H1 (cell line): ENCODE results near the gene SPAG16. TPM values are rescaled to one million over a fixed set of nuclear protein-coding genes. Genes with fewer than 3 reads are reported as not detected.

Experiments
- CTCF ChIA-PET: fragments of 300-600 bp; sonication (Branson Sonifier 250); formaldehyde crosslinking; loops from one replicate; lab custom pipeline; 2021; ENCODE audit not compliant: partially characterized antibody; lab: Charles Lee
- POLR2A ChIA-PET: fragments of 300-600 bp; sonication (Branson Sonifier 250); formaldehyde crosslinking; loops from one replicate; lab custom pipeline; 2021; ENCODE audit warnings: inconsistent platforms; ENCODE audit not compliant: partially characterized antibody; lab: Charles Lee
- DNase-seq, 2 experiments: peaks; one replicate each; pipeline versions ENCODE4 v3.0.0 to v3.0.0-alpha.2; 2010 to 2022; ENCODE audit warnings: low spot score in 2 of 2, low read depth in 1 of 2, mixed read lengths in 1 of 2
- FAIRE-seq: peaks from 2 replicates; lab custom pipeline; 2011; peaks lifted over from hg19 to GRCh38; lab: Jason Lieb, UNC
- H2AFZ ChIP-seq: 2 replicates; pipeline ENCODE4 v1.8.1; 2012; ENCODE audit warnings: low read length, inconsistent platforms
- H2AK5ac ChIP-seq: 2 replicates; pipeline ENCODE4 v1.6.1; 2013; ENCODE audit warnings: low read depth, low read length
- H2BK120ac ChIP-seq: replicated peaks from 2 replicates; pipeline ENCODE3; 2013; ENCODE audit warnings: low read depth, low read length, inconsistent platforms
- H2BK12ac ChIP-seq: 2 replicates; pipeline ENCODE4 v1.6.1; 2013; ENCODE audit warnings: low read depth, low read length
- H2BK15ac ChIP-seq: 2 replicates; pipeline ENCODE4 v1.6.1; 2013; ENCODE audit warnings: low read length
- H2BK20ac ChIP-seq: 2 replicates; pipeline ENCODE4 v1.6.1; 2013; ENCODE audit warnings: low read length
- H2BK5ac ChIP-seq: 2 replicates; pipeline ENCODE4 v1.6.1; 2013; ENCODE audit warnings: low read depth, low read length
- H3K14ac ChIP-seq: 2 replicates; pipeline ENCODE4 v1.6.1; 2013; ENCODE audit warnings: inconsistent platforms; ENCODE audit not compliant: insufficient read length
- H3K18ac ChIP-seq: 2 replicates; pipeline ENCODE4 v1.6.1; 2013; ENCODE audit warnings: low read length; ENCODE audit errors: extremely low read depth
- H3K23ac ChIP-seq: 2 replicates; pipeline ENCODE4 v1.6.1; 2013; ENCODE audit warnings: inconsistent platforms; ENCODE audit not compliant: insufficient read length
- H3K23me2 ChIP-seq: 2 replicates; pipeline ENCODE4 v1.6.1; 2013; ENCODE audit warnings: low read depth, low read length
- H3K27ac ChIP-seq: 2 replicates; pipeline ENCODE4 v1.6.1; 2011; ENCODE audit warnings: low read depth, low read length, inconsistent platforms
- H3K27me3 ChIP-seq, 4 experiments: replicated peaks in 1 of 4; 1 replicate in 1 of 4; 2 replicates in 3 of 4; pipeline versions ENCODE4 v1.6.1 to v1.8.1; 2011 to 2013; ENCODE audit warnings: low read length in 3 of 4, mild to moderate bottlenecking in 3 of 4, inconsistent platforms in 2 of 4, mixed read lengths in 2 of 4, moderate library complexity in 1 of 4; ENCODE audit not compliant: control insufficient read depth in 3 of 4, insufficient read depth in 3 of 4; ENCODE audit errors: extremely low read depth in 1 of 4
- H3K36me3 ChIP-seq, 4 experiments: 2 replicates each; pipeline versions ENCODE4 v1.6.1 to v1.8.1; 2011 to 2013; ENCODE audit warnings: mild to moderate bottlenecking in 4 of 4, low read length in 3 of 4, moderate library complexity in 2 of 4, control low read depth in 1 of 4, inconsistent platforms in 1 of 4; ENCODE audit not compliant: insufficient read depth in 4 of 4, control insufficient read depth in 2 of 4
- H3K4ac ChIP-seq: replicated peaks from 2 replicates; pipeline ENCODE3; 2013; ENCODE audit warnings: low read length, low read depth, mixed read lengths, inconsistent platforms; ENCODE audit not compliant: insufficient read length
- H3K4me1 ChIP-seq, 4 experiments: replicated peaks in 1 of 4; 1 replicate in 1 of 4; 2 replicates in 3 of 4; pipeline versions ENCODE4 v1.6.1 to v1.8.1; 2011 to 2013; ENCODE audit warnings: low read length in 3 of 4, inconsistent platforms in 2 of 4, mixed read lengths in 1 of 4; ENCODE audit not compliant: insufficient read depth in 4 of 4, control insufficient read depth in 3 of 4
- H3K4me2 ChIP-seq, 2 experiments: 2 replicates each; pipeline versions ENCODE4 v1.6.1 to v1.8.1; 2011 to 2013; ENCODE audit warnings: low read depth in 2 of 2, low read length in 2 of 2, control low read depth in 1 of 2, inconsistent platforms in 1 of 2, mild to moderate bottlenecking in 1 of 2; ENCODE audit not compliant: insufficient read depth in 1 of 2
- H3K4me3 ChIP-seq, 4 experiments: fragments of 200-600, 300-600 bp in 1 of 4; sonication (generic), shearing (Covaris generic), sonication (Bioruptor Twin) in 1 of 4; 2 replicates each; pipeline versions ENCODE4 v1.5.1 to v1.8.1; 2011 to 2016; ENCODE audit warnings: low read length in 4 of 4, low read depth in 3 of 4, control low read depth in 2 of 4, inconsistent platforms in 2 of 4, mild to moderate bottlenecking in 2 of 4, mixed read lengths in 1 of 4, moderate library complexity in 1 of 4; ENCODE audit not compliant: insufficient read depth in 2 of 4; ENCODE audit errors: extremely low read depth in 1 of 4
- H3K56ac ChIP-seq: replicated peaks from 2 replicates; pipeline ENCODE3; 2013; ENCODE audit warnings: low read depth, mild to moderate bottlenecking, mixed read lengths, low read length, inconsistent platforms; ENCODE audit not compliant: insufficient read length
- H3K79me1 ChIP-seq: 2 replicates; pipeline ENCODE4 v1.6.1; 2013; ENCODE audit warnings: low read depth, low read length, control low read depth
- H3K79me2 ChIP-seq, 2 experiments: 2 replicates each; pipeline versions ENCODE4 v1.6.1 to v1.8.1; 2012 to 2013; ENCODE audit warnings: low read length in 2 of 2, mild to moderate bottlenecking in 2 of 2, inconsistent platforms in 1 of 2; ENCODE audit not compliant: insufficient read depth in 2 of 2, control insufficient read depth in 1 of 2
- H3K9ac ChIP-seq, 4 experiments: replicated peaks in 1 of 4; 1 replicate in 1 of 4; 2 replicates in 3 of 4; pipeline versions ENCODE4 v1.6.1 to v1.8.1; 2011 to 2013; ENCODE audit warnings: low read depth in 3 of 4, low read length in 3 of 4, control low read depth in 2 of 4, mild to moderate bottlenecking in 2 of 4, moderate library complexity in 2 of 4, inconsistent platforms in 1 of 4; ENCODE audit errors: extremely low read depth in 1 of 4
- H3K9me3 ChIP-seq, 2 experiments: 2 replicates each; pipeline versions ENCODE4 v1.6.1 to v1.8.1; 2012 to 2013; ENCODE audit warnings: mild to moderate bottlenecking in 2 of 2, moderate library complexity in 2 of 2, control low read depth in 1 of 2, inconsistent platforms in 1 of 2, low read depth in 1 of 2, low read length in 1 of 2, mixed read lengths in 1 of 2; ENCODE audit not compliant: insufficient read depth in 2 of 2
- H4K20me1 ChIP-seq, 2 experiments: replicated peaks in 1 of 2; 2 replicates each; pipeline versions ENCODE3 to v1.8.1; 2011 to 2013; ENCODE audit warnings: inconsistent platforms in 2 of 2, low read length in 2 of 2, mild to moderate bottlenecking in 1 of 2; ENCODE audit not compliant: insufficient read depth in 2 of 2, control insufficient read depth in 1 of 2
- H4K5ac ChIP-seq: 2 replicates; pipeline ENCODE4 v1.6.1; 2013; ENCODE audit warnings: low read length, low read depth, mixed read lengths, inconsistent platforms; ENCODE audit not compliant: insufficient read length
- H4K8ac ChIP-seq: 2 replicates; pipeline ENCODE4 v1.8.0; 2013; ENCODE audit warnings: mild to moderate bottlenecking, moderate library complexity, low read length, inconsistent platforms; ENCODE audit not compliant: insufficient read depth; ENCODE audit errors: extremely low read depth
- H4K91ac ChIP-seq: replicated peaks from 2 replicates; pipeline ENCODE3; 2013; ENCODE audit warnings: low read length, mixed read lengths, inconsistent platforms; ENCODE audit not compliant: insufficient read length
- CBX5 ChIP-seq: fragments of 300-800, 300-1000 bp; sonication (generic); IDR thresholded peaks from 2 replicates; pipeline ENCODE4 v1.7.1; 2016; ENCODE audit warnings: antibody characterized with exemption, low read length, low read depth
- POLR2AphosphoS5 ChIP-seq: IDR thresholded peaks from 2 replicates; pipeline ENCODE4 v1.6.1; 2011; ENCODE audit warnings: low read depth, low read length
- POU5F1 ChIP-seq: IDR thresholded peaks from 2 replicates; pipeline ENCODE4 v1.6.1; 2011; ENCODE audit warnings: low read depth, mild to moderate bottlenecking, low read length, moderate library complexity
- RBBP5 ChIP-seq: IDR thresholded peaks from 2 replicates; pipeline ENCODE4 v1.7.1; 2012; ENCODE audit warnings: low read depth, mild to moderate bottlenecking, inconsistent platforms, low read length, moderate library complexity, borderline replicate concordance
- TAF7 ChIP-seq: optimal IDR thresholded peaks from 2 replicates; pipeline ENCODE3; 2011; ENCODE audit warnings: low read depth, mild to moderate bottlenecking, inconsistent platforms, low read length, moderate library complexity, borderline replicate concordance
- WGBS, 2 experiments: shearing (Covaris generic) in 1 of 2; methylation state at CpG; one replicate each; pipeline versions ENCODE4 v1.1.6 to v1.1.7; 2013 to 2015; ENCODE audit warnings: low lambda C conversion rate in 2 of 2, mixed read lengths in 2 of 2, inconsistent platforms in 1 of 2, low coverage in 1 of 2, missing lambda C conversion rate in 1 of 2; ENCODE audit not compliant: insufficient replicate concordance in 2 of 2, insufficient coverage in 1 of 2, insufficient read length in 1 of 2; ENCODE audit errors: extremely low coverage in 1 of 2, missing lambda C conversion rate in 1 of 2; 5-methylcytosine and 5-hydroxymethylcytosine counted together
- polyA plus RNA-seq, 7 experiments: library from polyadenylated mRNA; depleted of rRNA in 3 of 7; stranded (reverse) in 5 of 7; unstranded in 2 of 7; fragments of >200 nt in 5 of 7; fragments of 200-250 nt in 2 of 7; gene quantifications; 1 replicate in 5 of 7; 2 replicates in 1 of 7; 4 replicates in 1 of 7; pipeline versions ENCODE4 v1.2.1 to v1.2.3, GENCODE V29; 2011 to 2013; ENCODE audit warnings: missing spikeins in 2 of 7, mixed read lengths in 2 of 7
- total RNA-seq: library from RNA; stranded (reverse); fragmentation: NEBNext Ultra II Directional; extraction: Animal tissue kit (Norgen Biotek cat#: 25700); gene quantifications from 2 replicates; pipeline ENCODE4 v1.2.1, GENCODE V29; 2021

Gene SPAG16
- total and polyA plus RNA-seq, 2 of the 8 experiments (the other 6 are each of a cell fraction or from before 2014, with no cell fraction given), result 6.0 to 14.9 TPM

- Histone ChIP-seq H4K20me1 (no peaks in the 10 kb centered on the region), H3K27ac (no peak overlapping the region), H3K4me3 (no peak overlapping the region), H2BK20ac (no peak overlapping the region), H3K27me3 (no peaks in the 10 kb centered on the region), H3K56ac (no peak overlapping the region), H4K8ac (no peak overlapping the region), H3K9ac (no peak overlapping the region), H3K23me2 (no peaks in the 10 kb centered on the region), H3K4me2 (no peak overlapping the region), H2AFZ (no peak overlapping the region), H3K79me1 (no peaks in the 10 kb centered on the region), H2BK12ac (no peak overlapping the region), H4K91ac (no peak overlapping the region), H3K4me1 (no peaks in the 10 kb centered on the region; a peak in 1 of 7 replicates), H3K18ac (no peak overlapping the region), H3K79me2 (no peaks in the 10 kb centered on the region), H3K23ac (no peak overlapping the region), H3K36me3 (no peaks in the 10 kb centered on the region), H3K4ac (no peak overlapping the region), H2BK15ac (no peak overlapping the region), H3K14ac (no peak overlapping the region), H2AK5ac (no peak overlapping the region), H3K9me3 (no peaks in the 10 kb centered on the region), H2BK120ac (no peak overlapping the region), H2BK5ac (no peak overlapping the region), H4K5ac (no peak overlapping the region)
- WGBS, 2 experiments, result 94% methylated on average over 2 of the region's 2 CpGs; no CpG with 5 or more reads in 1 of the 2 experiments
- FAIRE-seq, result no peak
- ChIA-PET CTCF (no interaction called here), POLR2A (no interaction called here)
- TF ChIP-seq RBBP5 (no peak), POLR2AphosphoS5 (no peak), CBX5 (no peak), TAF7 (no peak), POU5F1 (no peak)
- DNase-seq, result no peak
Observed at GRCh38 chr2:214169736-214170135, 885.5 kb downstream of the SPAG16 start.
